Spinal cord (tissue), 10 donors: Measurements from ENCODE around the gene MYORG. TPM values are rescaled to one million over a fixed set of nuclear protein-coding genes. Genes with fewer than 3 reads are reported as not detected.
"Not testable (repeated sequence)": the region's sequence is repeated elsewhere in the genome, so short reads cannot be mapped to it uniquely, and the experiment has no call there.

ENCODE experiments used
- DNase-seq, 6 donors: peaks; one replicate each; pipeline versions ENCODE4 v3.0.0 to v3.0.0-alpha.2; 2013 to 2015; ENCODE audit warnings: low spot score in 6 of 6, low read depth in 4 of 6
- H3K27ac ChIP-seq: one replicate; pipeline ENCODE4 v1.5.1; 2013; ENCODE audit warnings: low read depth, low read length, control low read depth
- H3K27me3 ChIP-seq: one replicate; pipeline ENCODE4 v1.6.1; 2013; ENCODE audit warnings: low read length; ENCODE audit not compliant: control insufficient read depth, insufficient read depth
- H3K36me3 ChIP-seq: one replicate; pipeline ENCODE4 v1.6.1; 2013; ENCODE audit warnings: low read length; ENCODE audit not compliant: control insufficient read depth, insufficient read depth
- H3K4me1 ChIP-seq: one replicate; pipeline ENCODE4 v1.6.1; 2013; ENCODE audit warnings: low read length; ENCODE audit not compliant: control insufficient read depth, insufficient read depth
- H3K4me3 ChIP-seq: one replicate; pipeline ENCODE4 v1.5.1; 2013; ENCODE audit warnings: low read depth, low read length, control low read depth
- H3K9me3 ChIP-seq: one replicate; pipeline ENCODE4 v1.6.1; 2013; ENCODE audit warnings: low read length; ENCODE audit not compliant: control insufficient read depth, insufficient read depth
- WGBS: methylation state at CpG from one replicate; pipeline ENCODE4 v1.1.5; 2013; ENCODE audit warnings: missing lambda C conversion rate; ENCODE audit not compliant: insufficient coverage; 5-methylcytosine and 5-hydroxymethylcytosine counted together
- polyA plus RNA-seq, 2 donors: library from polyadenylated mRNA; unstranded; fragments of 120-200 nt; gene quantifications; one replicate each; pipeline ENCODE4 v1.2.1, GENCODE V29; 2013; ENCODE audit not compliant: insufficient read length in 2 of 2
- total RNA-seq, 2 donors: library from RNA; depleted of rRNA in 1 of 2; stranded (reverse); fragments of 120-200 nt in 1 of 2; fragments of >200 nt in 1 of 2; gene quantifications; one replicate each; pipeline versions ENCODE4 v1.2.3 to v1.2.4, GENCODE V29; 2013 to 2014
- donor health status: healthy.

The MYORG gene
- total and polyA plus RNA-seq, 4 donors = 8.6 to 36.2 (median 18.4) TPM

GRCh38 chr9:34338079-34338478 lies 38.6 kb downstream of the MYORG start:
- H3K9me3 ChIP-seq, DNase-seq, H3K27me3 ChIP-seq, H3K4me3 ChIP-seq: not testable (repeated sequence)
- peaks cover 26% of the 10 kb centered on the region for H3K36me3 ChIP-seq
- H3K27ac ChIP-seq = peak overlapping the region; percentile 57
- peaks cover 48% of the 10 kb centered on the region for H3K4me1 ChIP-seq

- Histone ChIP-seq H3K4me1 (peaks cover 48% of the 10 kb centered on the region), H3K4me3 (no peak overlapping the region)
- 58% methylated on average over 1 of the region's 2 CpGs for WGBS
These were observed 39.3 kb downstream of the MYORG start for GRCh38 chr9:34337403-34337802.

GRCh38 chr9:34335376-34335775 lies 41.3 kb downstream of the MYORG start:
- peaks cover 41% of the 10 kb centered on the region for H3K4me1 ChIP-seq
- no peaks in the 10 kb centered on the region for H3K27me3 ChIP-seq
- peak overlapping the region; percentile 68 for H3K27ac ChIP-seq
- DNase-seq = no peak
- H3K4me3 ChIP-seq = no peak overlapping the region
- 72% methylated on average over 3 of the region's 4 CpGs for WGBS
- no peaks in the 10 kb centered on the region for H3K9me3 ChIP-seq
- H3K36me3 ChIP-seq = peaks cover 10% of the 10 kb centered on the region

More at GRCh38 chr9:34337403-34337802, 39.3 kb downstream of the MYORG start:
- Histone ChIP-seq H3K36me3 (peaks cover 24% of the 10 kb centered on the region), H3K9me3 (no peaks in the 10 kb centered on the region), H3K27ac (no peak overlapping the region), H3K27me3 (no peaks in the 10 kb centered on the region)
- DNase-seq = peak in 2 of 6 donors; percentile 12 to 30

GRCh38 chr9:34334916-34335315 lies 41.8 kb downstream of the MYORG start:
- peaks cover 41% of the 10 kb centered on the region for H3K4me1 ChIP-seq

GRCh38 chr9:34334337-34334824 lies 42.3 kb downstream of the MYORG start:
- peaks cover 38% of the 10 kb centered on the region for H3K4me1 ChIP-seq
- H3K27ac ChIP-seq = peak overlapping the region; percentile 68
- no peaks in the 10 kb centered on the region for H3K9me3 ChIP-seq
- no CpG with 5 or more reads among the region's 1 CpG for WGBS
- H3K36me3 ChIP-seq = peaks cover 5% of the 10 kb centered on the region
- H3K4me3 ChIP-seq = no peak overlapping the region
- DNase-seq = peak in 2 of 6 donors; percentile 88 to 92
- H3K27me3 ChIP-seq = no peaks in the 10 kb centered on the region

More at GRCh38 chr9:34334916-34335315, 41.8 kb downstream of the MYORG start:
- 63% methylated on average over 2 of the region's 2 CpGs for WGBS
- peaks cover 7% of the 10 kb centered on the region for H3K36me3 ChIP-seq
- DNase-seq = no peak
- no peak overlapping the region for H3K4me3 ChIP-seq
- H3K27me3 ChIP-seq = no peaks in the 10 kb centered on the region
- H3K27ac ChIP-seq = peak overlapping the region; percentile 68
- no peaks in the 10 kb centered on the region for H3K9me3 ChIP-seq

- no peak overlapping the region for H3K4me3 ChIP-seq
- WGBS = no CpG with 5 or more reads among the region's 3 CpGs
- H3K27ac ChIP-seq = peak overlapping the region; percentile 40
- no peaks in the 10 kb centered on the region for H3K36me3 ChIP-seq
- H3K27me3 ChIP-seq = no peaks in the 10 kb centered on the region
- no peak for DNase-seq
- peaks cover 35% of the 10 kb centered on the region for H3K4me1 ChIP-seq
- H3K9me3 ChIP-seq = no peaks in the 10 kb centered on the region
These were observed 42.9 kb downstream of the MYORG start for GRCh38 chr9:34333836-34334235.

GRCh38 chr9:34332076-34332964 lies 44.4 kb downstream of the MYORG start:
- peak in 2 of 6 donors; percentile 84 to 90 for DNase-seq

GRCh38 chr9:34331196-34331595 lies 45.5 kb downstream of the MYORG start:
- DNase-seq = no peak
- Histone ChIP-seq H3K27me3 (no peaks in the 10 kb centered on the region), H3K4me1 (peaks cover 24% of the 10 kb centered on the region), H3K27ac (no peak overlapping the region), H3K4me3 (no peak overlapping the region), H3K9me3 (no peaks in the 10 kb centered on the region), H3K36me3 (no peaks in the 10 kb centered on the region)
- WGBS = no CpG with 5 or more reads among the region's 1 CpG

More at GRCh38 chr9:34332076-34332964, 44.4 kb downstream of the MYORG start:
- no peak overlapping the region for H3K27ac ChIP-seq
- H3K36me3 ChIP-seq = no peaks in the 10 kb centered on the region
- H3K9me3 ChIP-seq = no peaks in the 10 kb centered on the region
- peaks cover 28% of the 10 kb centered on the region for H3K4me1 ChIP-seq
- WGBS = 35% methylated on average over 4 of the region's 7 CpGs
- no peaks in the 10 kb centered on the region for H3K27me3 ChIP-seq
- no peak overlapping the region for H3K4me3 ChIP-seq

- H3K36me3 ChIP-seq = no peaks in the 10 kb centered on the region
- peaks cover 18% of the 10 kb centered on the region for H3K4me1 ChIP-seq
- H3K27ac ChIP-seq = peak within 1 kb of the TSS; percentile 97
- H3K4me3 ChIP-seq = peak within 1 kb of the TSS; percentile 86
- no peaks in the 10 kb centered on the region for H3K27me3 ChIP-seq
- WGBS = 0% methylated on average over 62 of the region's 64 CpGs
- H3K9me3 ChIP-seq = no peaks in the 10 kb centered on the region
- DNase-seq = peak; percentile 98 to 100 (median 100)
These were observed 47.5 kb downstream of the MYORG start, which contains the start of the genes KIF24 and NUDT2 for GRCh38 chr9:34328987-34329832. KIF24 (minus strand) TSS chr9:34329268; CDS start chr9:34311346, 17,922 bp downstream. NUDT2 (plus strand) TSS chr9:34329569; CDS start chr9:34339040, 9,471 bp downstream.
